Neural cell (in vitro differentiated cells): ENCODE data around the gene MMADHC. TPM values are rescaled to one million over a fixed set of nuclear protein-coding genes. Genes with fewer than 3 reads are reported as not detected.

Experiments used
- H2AFZ ChIP-seq: fragments of 200-600, 300-800 bp; sonication (generic), shearing (Covaris generic); 2 replicates; pipeline ENCODE4 v1.6.0; 2014; ENCODE audit warnings: low read depth, mild to moderate bottlenecking, antibody characterized with exemption, low read length, moderate library complexity
- H3F3A ChIP-seq: fragments of 200-600 bp; shearing (Covaris generic); 2 replicates; pipeline ENCODE4 v1.6.1; 2016; ENCODE audit warnings: mild to moderate bottlenecking, moderate library complexity, mixed read lengths, antibody characterized with exemption, low read length; ENCODE audit not compliant: insufficient read depth, poor library complexity, severe bottlenecking
- H3K27ac ChIP-seq: fragments of 200-600, 300-800 bp; sonication (generic), shearing (Covaris generic); 2 replicates; pipeline ENCODE4 v1.5.1; 2014; ENCODE audit warnings: mild to moderate bottlenecking, low read length, moderate library complexity
- H3K27me3 ChIP-seq: fragments of 300-800, 200-600 bp; sonication (generic), shearing (Covaris generic); 2 replicates; pipeline ENCODE4 v1.6.0; 2014; ENCODE audit warnings: mild to moderate bottlenecking, low read depth, low read length, moderate library complexity; ENCODE audit not compliant: insufficient read depth
- H3K36me3 ChIP-seq: fragments of 300-800, 200-600 bp; sonication (generic), shearing (Covaris generic); 2 replicates; pipeline ENCODE4 v1.5.1; 2014; ENCODE audit warnings: mild to moderate bottlenecking, antibody characterized with exemption, low read length, moderate library complexity; ENCODE audit not compliant: insufficient read depth
- H3K4me2 ChIP-seq: fragments of 300-800, 200-600 bp; sonication (generic), shearing (Covaris generic); 2 replicates; pipeline ENCODE4 v1.6.0; 2014; ENCODE audit warnings: mild to moderate bottlenecking, low read length
- H3K4me3 ChIP-seq: fragments of 300-800, 200-600 bp; sonication (generic), shearing (Covaris generic); 2 replicates; pipeline ENCODE4 v1.5.1; 2014; ENCODE audit warnings: mild to moderate bottlenecking, low read length, moderate library complexity
- H3K79me2 ChIP-seq: fragments of 200-600 bp; shearing (Covaris generic); replicated peaks from 2 replicates; pipeline ENCODE4 v1.6.0; 2014; ENCODE audit warnings: mild to moderate bottlenecking, low read length, moderate library complexity; ENCODE audit not compliant: insufficient read depth
- H3K9ac ChIP-seq: fragments of 300-800, 200-600 bp; sonication (generic), shearing (Covaris generic); 2 replicates; pipeline ENCODE4 v1.6.1; 2016; ENCODE audit warnings: mild to moderate bottlenecking, low read length, mixed read lengths
- H3K9me2 ChIP-seq: fragments of 200-600 bp; shearing (Covaris generic); 2 replicates; pipeline ENCODE4 v1.6.1; 2016; ENCODE audit warnings: mild to moderate bottlenecking, low read length, mixed read lengths; ENCODE audit not compliant: insufficient read depth
- H3K9me3 ChIP-seq: fragments of 200-600, 300-800 bp; sonication (generic), shearing (Covaris generic); 2 replicates; pipeline ENCODE4 v1.6.1; 2016; ENCODE audit warnings: mild to moderate bottlenecking, mixed run types, low read length, moderate library complexity, mixed read lengths
- H4K20me1 ChIP-seq: fragments of 200-600 bp; shearing (Covaris generic); 2 replicates; pipeline ENCODE4 v1.6.1; 2016; ENCODE audit warnings: mild to moderate bottlenecking, mixed run types; ENCODE audit not compliant: insufficient read depth
- CTCF ChIP-seq: fragments of 450-650 bp; IDR thresholded peaks from 2 replicates; pipeline ENCODE4 v1.5.1; 2014; ENCODE audit warnings: antibody characterized with exemption, mild to moderate bottlenecking, moderate library complexity; ENCODE audit not compliant: poor library complexity, severe bottlenecking
- EP300 ChIP-seq: fragments of 450-650 bp; conservative IDR thresholded peaks from 2 replicates; pipeline ENCODE4 v1.6.1; 2014; ENCODE audit warnings: antibody characterized with exemption, mild to moderate bottlenecking, moderate library complexity; ENCODE audit not compliant: poor library complexity, severe bottlenecking
- EZH2 ChIP-seq: fragments of 200-600, 300-800 bp; shearing (Covaris generic), sonication (generic); IDR thresholded peaks from 2 replicates; pipeline ENCODE4 v1.6.1; 2014; ENCODE audit warnings: antibody characterized with exemption, low read length, borderline replicate concordance, mild to moderate bottlenecking; ENCODE audit not compliant: insufficient read depth, poor library complexity, severe bottlenecking
- MXI1 ChIP-seq: fragments of 450-650 bp; conservative IDR thresholded peaks from 2 replicates; pipeline ENCODE4 v1.6.1; 2014; ENCODE audit warnings: antibody characterized with exemption, mild to moderate bottlenecking; ENCODE audit not compliant: poor library complexity, severe bottlenecking
- POLR2AphosphoS5 ChIP-seq: IDR thresholded peaks from 2 replicates; pipeline ENCODE4 v1.6.1; 2012
- RAD21 ChIP-seq: fragments of 450-650 bp; conservative IDR thresholded peaks from 2 replicates; pipeline ENCODE4 v1.6.1; 2014; ENCODE audit warnings: antibody characterized with exemption, mild to moderate bottlenecking, moderate library complexity
- REST ChIP-seq: IDR thresholded peaks from 2 replicates; pipeline ENCODE4 v1.6.1; 2012; ENCODE audit warnings: borderline replicate concordance
- SMC3 ChIP-seq: fragments of 450-650 bp; conservative IDR thresholded peaks from 2 replicates; pipeline ENCODE4 v1.6.1; 2014; ENCODE audit warnings: antibody characterized with exemption, mild to moderate bottlenecking, moderate library complexity; ENCODE audit not compliant: poor library complexity
- TAF1 ChIP-seq: IDR thresholded peaks from 2 replicates; pipeline ENCODE4 v1.6.1; 2012; ENCODE audit warnings: low read depth
- polyA plus RNA-seq: library from polyadenylated mRNA; depleted of rRNA; stranded (reverse); fragments of >200 nt; gene quantifications from 2 replicates; pipeline ENCODE4 v1.2.3, GENCODE V29; 2014

Gene MMADHC
- polyA plus RNA-seq, 1 donor from 2014 or later, result 250 TPM

- H3K79me2 ChIP-seq, result no peaks in the 10 kb centered on the region
- H3F3A ChIP-seq, result no peaks in the 10 kb centered on the region
- H3K36me3 ChIP-seq, result no peaks in the 10 kb centered on the region
Measured at GRCh38 chr2:149528983-149529382, 58.6 kb downstream of the MMADHC start.

GRCh38 chr2:149527998-149528755 is 59.4 kb downstream of the MMADHC start:
- no peaks in the 10 kb centered on the region for H3K9me3 ChIP-seq
- H3F3A ChIP-seq, result no peaks in the 10 kb centered on the region
- no peaks in the 10 kb centered on the region for H3K79me2 ChIP-seq
- no peak overlapping the region for H3K4me3 ChIP-seq
- no peak overlapping the region for H3K9ac ChIP-seq
- no peak overlapping the region for H3K4me2 ChIP-seq
- H2AFZ ChIP-seq, result no peak overlapping the region
- no peaks in the 10 kb centered on the region for H3K27me3 ChIP-seq
- H3K36me3 ChIP-seq, result no peaks in the 10 kb centered on the region
- H4K20me1 ChIP-seq, result no peaks in the 10 kb centered on the region
- no peaks in the 10 kb centered on the region for H3K9me2 ChIP-seq
- no peak for TF ChIP-seq TAF1
- TF ChIP-seq REST, result no peak
- no peak for TF ChIP-seq EP300
- TF ChIP-seq SMC3, result no peak
- TF ChIP-seq POLR2AphosphoS5, result no peak
- TF ChIP-seq EZH2, result no peak
- TF ChIP-seq RAD21, result no peak
- no peak overlapping the region for H3K27ac ChIP-seq

More at GRCh38 chr2:149528983-149529382, 58.6 kb downstream of the MMADHC start:
- TF ChIP-seq EZH2, result no peak
- TF ChIP-seq CTCF, result no peak
- TF ChIP-seq SMC3, result no peak
- no peak for TF ChIP-seq RAD21
- no peaks in the 10 kb centered on the region for H4K20me1 ChIP-seq
- H3K27ac ChIP-seq, result no peak overlapping the region
- no peak overlapping the region for H3K9ac ChIP-seq
- no peaks in the 10 kb centered on the region for H3K9me3 ChIP-seq
- H3K4me3 ChIP-seq, result no peak overlapping the region
- H3K4me2 ChIP-seq, result no peak overlapping the region
- H3K27me3 ChIP-seq, result no peaks in the 10 kb centered on the region
- no peaks in the 10 kb centered on the region for H3K9me2 ChIP-seq
- H2AFZ ChIP-seq, result no peak overlapping the region

GRCh38 chr2:149526689-149527088 is 60.9 kb downstream of the MMADHC start:
- no peak overlapping the region for H3K9ac ChIP-seq
- H4K20me1 ChIP-seq, result no peaks in the 10 kb centered on the region
- H3K4me3 ChIP-seq, result no peak overlapping the region
- H3K27me3 ChIP-seq, result no peaks in the 10 kb centered on the region
- no peak overlapping the region for H3K4me2 ChIP-seq
- H2AFZ ChIP-seq, result no peak overlapping the region
- H3F3A ChIP-seq, result no peaks in the 10 kb centered on the region
- H3K79me2 ChIP-seq, result no peaks in the 10 kb centered on the region
- no peaks in the 10 kb centered on the region for H3K9me2 ChIP-seq
- no peak overlapping the region for H3K27ac ChIP-seq
- no peaks in the 10 kb centered on the region for H3K9me3 ChIP-seq
- H3K36me3 ChIP-seq, result no peaks in the 10 kb centered on the region
- TF ChIP-seq MXI1 (no peak), CTCF (no peak), POLR2AphosphoS5 (no peak), SMC3 (no peak), EP300 (no peak), REST (no peak), EZH2 (no peak), TAF1 (no peak), RAD21 (no peak)
